HUDEP-2 (cell line): ENCODE data around the gene CD300LB.

ENCODE experiments used
- DNase-seq, 76 experiments: peaks; one replicate each; lab custom pipeline; 2025; ENCODE audit not compliant: unreplicated experiment in 76 of 76; lab: John Stamatoyannopoulos, UW

CD300LB gene

GRCh38 chr17:74550602-74551001 is 19.3 kb upstream of the CD300LB start:
- no peak for DNase-seq

DNA sequence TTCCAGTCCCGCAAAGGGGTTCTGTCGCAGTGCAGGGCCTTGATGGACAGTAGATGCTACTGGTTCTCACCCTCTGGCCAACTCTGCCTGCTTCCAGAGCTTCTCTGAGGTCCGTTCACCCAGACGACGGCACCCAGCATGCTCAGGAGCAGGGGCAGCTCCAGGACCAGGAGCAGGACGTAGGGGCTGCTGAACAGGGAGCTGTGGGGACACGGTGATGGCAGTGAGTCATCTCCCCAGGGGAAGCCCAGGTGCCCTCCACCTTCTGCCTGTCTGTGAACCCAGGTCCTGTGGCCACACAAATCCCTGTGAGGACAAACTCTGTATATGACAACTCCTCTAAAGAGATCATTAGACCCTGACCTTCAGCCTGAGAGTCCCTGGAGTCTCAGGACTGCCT is 18.1 kb upstream of the CD300LB start:
- DNase-seq, result no peak

GRCh38 chr17:74547736-74548135 is 16.5 kb upstream of the CD300LB start:
- no peak for DNase-seq

GRCh38 chr17:74547264-74547663 is 16.0 kb upstream of the CD300LB start:
- no peak for DNase-seq

DNA sequence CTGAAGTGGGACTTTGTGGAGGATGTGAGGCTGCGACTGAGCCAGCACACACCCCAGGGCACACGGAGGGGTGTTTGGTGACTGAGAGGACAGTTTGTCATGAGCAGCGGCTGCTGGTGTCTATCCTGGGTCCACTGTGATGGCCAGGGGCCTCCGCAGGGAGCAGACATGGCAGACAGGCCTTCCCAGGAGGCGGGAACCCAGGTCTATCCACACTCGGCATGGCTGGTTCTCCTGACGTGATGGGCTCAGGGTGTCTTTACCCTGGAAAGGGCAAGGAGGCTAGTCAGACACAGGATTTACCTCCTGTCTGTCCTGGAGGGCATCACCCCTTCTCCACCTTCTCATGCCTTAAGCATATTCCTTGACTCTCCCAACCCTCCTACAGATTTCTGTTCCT is 15.3 kb upstream of the CD300LB start:
- no peak for DNase-seq

DNA sequence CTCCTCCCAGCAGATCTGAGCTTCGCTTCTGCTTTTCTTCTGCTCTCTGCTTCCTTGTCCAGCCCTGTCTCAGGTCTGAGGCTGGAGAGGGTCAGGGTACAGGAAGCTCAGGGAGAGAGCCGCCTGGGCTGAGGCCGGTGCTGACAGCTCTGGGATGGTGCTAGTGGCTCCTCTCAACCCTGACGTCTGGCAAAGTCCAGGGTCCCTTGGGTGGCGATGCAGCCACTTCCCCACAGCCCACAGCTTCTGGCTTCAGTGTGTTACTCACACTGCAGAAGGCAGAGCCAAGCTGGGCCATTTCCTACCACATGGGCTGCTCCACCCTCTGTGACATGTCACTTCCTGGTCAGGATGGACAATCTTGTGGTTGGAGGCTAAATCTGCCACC is 14.6 kb upstream of the CD300LB start, which contains the start of gene CD300C:
Gene CD300C (minus strand): TSS at position 273 of the 388 bp plus-strand sequence. CDS start 333 bp downstream, outside the sequence.
- peak in 2 of 76 experiments; percentile 6 to 11 for DNase-seq

DNA sequence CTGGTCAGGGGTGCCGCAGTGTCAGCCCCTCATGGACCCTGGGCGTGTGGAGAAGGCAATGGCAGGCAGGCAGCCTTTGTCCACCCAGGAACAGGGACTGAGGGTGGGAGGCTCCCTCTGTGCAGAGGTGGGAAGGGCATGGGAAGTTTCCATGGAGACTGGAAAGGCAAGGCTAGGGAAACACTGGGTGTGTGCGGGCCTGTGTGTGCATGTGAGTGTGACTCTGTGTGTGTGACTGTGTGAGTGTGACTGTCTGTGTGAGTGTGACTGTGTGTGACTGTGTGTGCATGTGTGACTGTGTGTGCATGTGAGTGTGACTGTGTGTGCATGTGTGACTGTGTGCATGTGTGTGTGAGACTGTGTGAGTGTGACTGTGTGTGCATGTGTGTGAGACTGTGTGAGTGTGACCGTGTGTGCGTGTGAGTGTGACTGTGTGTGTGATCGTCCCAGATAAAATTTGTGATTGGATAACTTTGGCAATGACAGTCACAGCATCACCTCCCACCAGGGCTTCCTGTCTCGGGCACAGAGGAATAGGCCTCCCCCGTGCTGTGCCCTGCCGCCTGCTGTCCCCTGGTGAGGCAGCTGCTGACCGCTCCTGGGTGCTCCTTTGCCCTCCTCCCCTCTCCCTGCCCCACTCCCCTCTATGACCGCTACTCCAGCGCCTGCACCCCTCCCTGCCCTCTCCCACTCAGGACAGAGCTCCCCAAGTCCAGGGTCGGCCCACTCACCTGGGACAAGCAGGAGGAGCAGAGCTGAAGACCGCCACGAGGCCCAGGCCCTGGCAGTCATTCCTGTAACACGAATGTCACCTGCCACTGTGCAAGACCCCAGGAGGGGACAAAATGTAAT is 13.9 kb upstream of the CD300LB start:
- no peak for DNase-seq

DNA sequence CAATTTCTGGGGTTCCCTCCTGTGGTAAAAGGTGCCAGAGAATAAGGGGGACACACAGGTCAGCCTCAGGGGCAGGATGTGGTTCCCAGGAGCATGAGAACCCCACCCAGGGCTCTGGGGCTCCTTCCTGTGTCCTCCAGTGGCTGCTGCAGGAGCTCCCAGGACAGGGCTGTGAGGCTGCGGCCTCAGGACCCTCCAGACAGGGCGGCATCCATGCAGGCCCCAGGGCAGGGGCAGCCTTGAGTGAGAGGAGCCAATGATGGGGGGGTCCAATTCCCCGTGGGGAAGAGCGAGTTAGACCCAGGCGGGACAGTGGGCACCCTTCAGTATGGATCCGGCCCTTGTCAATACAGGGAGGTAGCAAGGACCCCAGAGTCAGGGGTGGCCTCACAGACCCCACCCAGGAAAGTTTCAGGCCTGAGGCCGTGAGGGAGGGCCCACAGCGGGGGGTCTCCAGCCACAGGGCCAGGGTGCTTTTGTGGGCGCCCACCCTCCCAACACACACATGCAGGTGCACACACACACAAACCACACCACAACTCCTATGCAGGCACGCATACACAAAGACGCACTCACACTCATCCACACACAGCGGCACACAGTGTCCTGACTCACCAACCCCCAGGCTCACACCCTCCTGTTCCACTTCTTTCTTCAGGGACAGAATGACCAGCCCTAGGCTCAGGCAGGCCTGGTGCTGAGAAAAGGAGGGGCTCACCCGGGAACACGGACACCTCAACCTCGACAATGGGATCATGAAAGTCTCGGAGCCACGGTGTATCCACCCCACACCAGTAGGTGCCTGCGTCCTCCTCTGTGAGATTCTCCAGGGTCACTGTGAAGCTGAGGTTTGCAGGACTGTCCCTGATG is 12.9 kb upstream of the CD300LB start:
- DNase-seq, result no peak

GRCh38 chr17:74543406-74543805 is 12.1 kb upstream of the CD300LB start:
- no peak for DNase-seq

DNA sequence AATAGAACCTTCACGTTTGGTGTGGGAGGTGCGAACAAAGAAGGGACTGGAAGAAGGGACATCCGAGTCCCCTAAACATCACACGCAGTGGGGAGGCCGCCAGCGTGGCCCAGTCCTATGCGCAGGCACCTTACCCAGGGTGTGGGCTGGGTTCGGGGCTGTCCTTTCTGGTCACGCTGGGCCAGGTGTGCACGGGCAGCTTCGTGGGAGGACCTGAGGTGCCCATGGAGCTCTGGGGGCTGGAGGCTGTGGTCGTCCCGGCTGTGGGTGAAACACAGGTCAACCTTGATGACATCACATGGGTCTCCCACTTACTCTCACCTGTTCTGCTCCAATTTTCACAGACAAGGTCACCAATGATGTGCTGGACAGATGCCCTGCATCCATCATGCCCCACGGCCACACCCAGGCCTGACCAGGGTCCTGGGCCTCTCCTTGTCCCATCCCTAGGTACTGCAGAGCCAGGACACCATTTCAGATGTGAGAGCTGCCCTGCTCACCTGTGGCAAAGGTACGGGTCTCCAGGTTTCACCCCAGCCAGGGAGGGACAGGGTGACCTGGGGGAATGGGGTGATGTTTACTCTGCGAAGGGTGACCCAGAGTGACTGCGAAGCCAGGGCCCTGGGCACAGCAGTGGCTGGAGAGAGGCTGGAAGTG is 11.6 kb upstream of the CD300LB start:
- DNase-seq, result no peak

- no peak for DNase-seq
These were observed 10.9 kb upstream of the CD300LB start for GRCh38 chr17:74542166-74542565.

GRCh38 chr17:74541176-74542111 is 10.2 kb upstream of the CD300LB start:
- DNase-seq, result no peak

DNA sequence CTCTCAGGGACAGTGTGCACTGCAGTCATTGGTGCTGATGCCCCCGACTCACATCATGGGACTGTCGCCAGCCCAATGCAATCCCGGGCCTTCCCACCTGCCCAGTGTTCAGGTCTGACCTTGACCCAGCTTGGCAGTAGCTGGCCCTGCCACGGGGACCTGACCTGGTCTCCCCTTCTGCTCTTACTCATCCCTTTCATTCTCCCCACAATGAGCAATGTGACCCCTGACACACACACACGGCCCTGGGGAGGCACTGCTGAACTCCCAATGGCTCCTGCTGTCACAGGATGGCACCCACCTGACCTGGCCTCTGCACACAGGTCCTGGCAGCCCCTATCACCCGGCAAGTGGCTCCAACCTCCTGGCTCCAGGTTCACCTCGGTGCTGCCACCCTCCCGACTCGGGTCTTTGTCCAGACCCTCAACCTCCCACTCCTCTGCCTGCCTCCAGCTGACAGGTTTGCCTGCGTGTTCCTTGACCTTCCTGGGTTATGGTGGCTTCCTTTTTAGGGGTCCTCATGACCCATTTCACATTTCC is 8.1 kb upstream of the CD300LB start:
- DNase-seq, result no peak

GRCh38 chr17:74536890-74537289 is 5.6 kb upstream of the CD300LB start:
- DNase-seq, result no peak

GRCh38 chr17:74532115-74532514 is 840 bp upstream of the CD300LB start:
- peak in 1 of 76 experiments; percentile 11 for DNase-seq

DNA sequence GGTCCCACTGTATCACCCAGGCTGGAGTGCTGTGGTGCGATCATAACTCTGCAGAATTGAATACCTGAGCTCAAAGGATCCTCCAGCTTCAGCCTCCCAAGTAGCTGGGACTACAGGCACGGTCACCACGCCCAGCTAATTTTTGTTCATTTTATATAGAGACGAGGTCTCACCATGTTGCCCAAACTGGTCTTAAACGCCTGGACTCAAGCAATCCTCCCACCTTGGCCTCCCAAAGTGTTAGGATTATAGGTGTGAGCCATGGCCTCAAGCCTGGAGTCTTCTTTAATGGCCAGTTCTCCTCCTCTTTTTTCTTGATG is 484 bp downstream of the CD300LB start:
- DNase-seq, result no peak

GRCh38 chr17:74529243-74529642 is 2.0 kb downstream of the CD300LB start:
- no peak for DNase-seq

- no peak for DNase-seq
These were observed 2.6 kb downstream of the CD300LB start for GRCh38 chr17:74528491-74529199.

GRCh38 chr17:74527756-74528155 is 3.5 kb downstream of the CD300LB start:
- no peak for DNase-seq
